K562 (cell line): ENCODE measurements around the gene ANKS4B. TPM values are rescaled to one million over a fixed set of nuclear protein-coding genes. Genes with fewer than 3 reads are reported as not detected.
A peak's percentile ranks its signal among the peaks of the same experiment; 100 is the strongest.

Experiments used
- BACH1 ChIP-seq: fragments of 200-800 bp; sonication (Bioruptor generic); IDR thresholded peaks from 2 replicates; pipeline ENCODE4 v1.6.1; 2016; ENCODE audit warnings: missing genetic modification characterization, missing compliant biosample characterization
- C11orf30 ChIP-seq: fragments of 450-650 bp; IDR thresholded peaks from 2 replicates; pipeline ENCODE4 v1.6.1; 2016; ENCODE audit warnings: low read depth, mild to moderate bottlenecking
- CBX8 ChIP-seq: fragments of 200-600 bp; sonication (generic); IDR thresholded peaks from 2 replicates; pipeline ENCODE4 v1.6.1; 2012; ENCODE audit warnings: borderline replicate concordance, mixed run types, low read depth, mild to moderate bottlenecking, moderate library complexity, mixed read lengths, low read length, control low read depth, inconsistent platforms; ENCODE audit not compliant: poor library complexity, severe bottlenecking; ENCODE audit errors: extremely low read depth
- EP300 ChIP-seq: IDR thresholded peaks from 2 replicates; pipeline ENCODE4 v1.6.1; 2012; ENCODE audit warnings: low read length, improper control_type of control experiment
- ESRRA ChIP-seq: fragments of 450-650 bp; IDR thresholded peaks from 2 replicates; pipeline ENCODE4 v1.6.1; 2014; ENCODE audit warnings: low read depth, mild to moderate bottlenecking, moderate library complexity, borderline replicate concordance
- GABPB1 ChIP-seq: sonication (generic); formaldehyde crosslinking; IDR thresholded peaks from 2 replicates; pipeline ENCODE4 v1.8.0; 2022; ENCODE audit warnings: mild to moderate bottlenecking, missing genetic modification reagents
- HDGF ChIP-seq: fragments of 450-650 bp; IDR thresholded peaks from 2 replicates; pipeline ENCODE4 v1.6.1; 2016
- KLF16 ChIP-seq: IDR thresholded peaks from 2 replicates; pipeline ENCODE4 v1.6.1; 2016; ENCODE audit warnings: antibody characterized with exemption
- LCOR ChIP-seq: sonication (generic); formaldehyde crosslinking; IDR thresholded peaks from 2 replicates; pipeline ENCODE4 v1.8.0; 2022; ENCODE audit warnings: mild to moderate bottlenecking, missing genetic modification reagents
- MECOM ChIP-seq: fragments of 250-450 bp; sonication (Bioruptor Pico); IDR thresholded peaks from 2 replicates; pipeline ENCODE4 v1.8.0; 2022; ENCODE audit warnings: inconsistent platforms
- NRF1 ChIP-seq, 2 experiments: fragments of 450-650 bp; IDR thresholded peaks in 1 of 2; conservative IDR thresholded peaks in 1 of 2; 2 replicates each; pipeline ENCODE4 v1.6.1; 2014; ENCODE audit warnings: mild to moderate bottlenecking in 2 of 2
- SMAD2 ChIP-seq: fragments of 150-350 bp; IDR thresholded peaks from 2 replicates; pipeline ENCODE4 v1.6.1; 2014; ENCODE audit warnings: low read depth, mild to moderate bottlenecking, low read length
- SMAD4 ChIP-seq: fragments of 250-450 bp; sonication (Bioruptor Pico); conservative IDR thresholded peaks from 2 replicates; pipeline ENCODE4 v1.8.0; 2021; ENCODE audit warnings: inconsistent platforms, mild to moderate bottlenecking, moderate library complexity
- SNIP1 ChIP-seq: fragments of 450-650 bp; IDR thresholded peaks from 2 replicates; pipeline ENCODE4 v1.7.1; 2017; ENCODE audit warnings: low read depth, mild to moderate bottlenecking
- STAG1 ChIP-seq: sonication (generic); formaldehyde crosslinking; IDR thresholded peaks from 2 replicates; pipeline ENCODE4 v1.5.0; 2020; ENCODE audit warnings: missing genetic modification reagents, borderline replicate concordance
- ZNF121 ChIP-seq: sonication (generic); formaldehyde crosslinking; conservative IDR thresholded peaks from 2 replicates; pipeline ENCODE4 v1.8.0; 2022; ENCODE audit warnings: missing genetic modification reagents
- ZNF134 ChIP-seq: fragments of 250-450 bp; sonication (Bioruptor Pico); conservative IDR thresholded peaks from 2 replicates; pipeline ENCODE4 v1.4.0; 2020
- polyA plus RNA-seq, 8 experiments: library from polyadenylated mRNA; depleted of rRNA in 4 of 8; stranded (reverse) in 5 of 8; unstranded in 3 of 8; fragments of >200 nt; fragmentation: Nextera tagmentation in 2 of 8; fragmentation: Illumina TruSeq in 1 of 8; extraction: Ambion mirVana in 2 of 8; extraction: Trizol in 1 of 8; gene quantifications; 2 replicates each; pipeline versions ENCODE4 v1.2.1 to v1.2.3, GENCODE V29; 2011 to 2014; ENCODE audit warnings: inconsistent platforms in 1 of 8, missing spikeins in 1 of 8
- total RNA-seq, 7 experiments: library from RNA; depleted of rRNA in 6 of 7; stranded (reverse); fragments of >200 nt in 6 of 7; fragmentation: Illumina TruSeq in 2 of 7; extraction: Trizol in 2 of 7; gene quantifications; 2 replicates each; pipeline versions ENCODE4 v1.2.1 to v1.2.3, GENCODE V29; 2011 to 2021; ENCODE audit warnings: low replicate concordance in 1 of 7
- TF ChIP-seq, protein P1 (sequence below): fragments of 250-450 bp; sonication (Bioruptor Pico); IDR thresholded peaks from 2 replicates; pipeline ENCODE4 v1.6.1; 2021; ENCODE audit warnings: mild to moderate bottlenecking
- TF ChIP-seq, protein P2 (sequence below), 2 experiments: fragments of 250-450 bp in 1 of 2; fragments of 450-650 bp in 1 of 2; sonication (Bioruptor Pico) in 1 of 2; IDR thresholded peaks; 2 replicates each; pipeline versions ENCODE4 v1.6.1 to v1.8.0; 2016 to 2021; ENCODE audit warnings: mild to moderate bottlenecking in 2 of 2, moderate library complexity in 2 of 2, missing compliant biosample characterization in 1 of 2, missing genetic modification characterization in 1 of 2
- TF ChIP-seq, protein P3 (sequence below): fragments of 250-450 bp; sonication (Bioruptor Pico); IDR thresholded peaks from 2 replicates; pipeline ENCODE4 v1.4.0; 2020; ENCODE audit warnings: mild to moderate bottlenecking
- TF ChIP-seq, protein P4 (sequence below): sonication (generic); formaldehyde crosslinking; IDR thresholded peaks from 2 replicates; pipeline ENCODE4 v1.8.1; 2023; ENCODE audit warnings: mild to moderate bottlenecking, missing genetic modification reagents
- TF ChIP-seq, protein P5 (sequence below): fragments of 450-650 bp; conservative IDR thresholded peaks from 2 replicates; pipeline ENCODE4 v1.6.1; 2016; ENCODE audit warnings: missing genetic modification characterization, low read depth, mild to moderate bottlenecking, missing compliant biosample characterization, moderate library complexity

Gene ANKS4B
- total and polyA plus RNA-seq, 9 of the 15 experiments (the other 6 are each of a cell fraction or from before 2014, with no cell fraction given) = not detected

DNA sequence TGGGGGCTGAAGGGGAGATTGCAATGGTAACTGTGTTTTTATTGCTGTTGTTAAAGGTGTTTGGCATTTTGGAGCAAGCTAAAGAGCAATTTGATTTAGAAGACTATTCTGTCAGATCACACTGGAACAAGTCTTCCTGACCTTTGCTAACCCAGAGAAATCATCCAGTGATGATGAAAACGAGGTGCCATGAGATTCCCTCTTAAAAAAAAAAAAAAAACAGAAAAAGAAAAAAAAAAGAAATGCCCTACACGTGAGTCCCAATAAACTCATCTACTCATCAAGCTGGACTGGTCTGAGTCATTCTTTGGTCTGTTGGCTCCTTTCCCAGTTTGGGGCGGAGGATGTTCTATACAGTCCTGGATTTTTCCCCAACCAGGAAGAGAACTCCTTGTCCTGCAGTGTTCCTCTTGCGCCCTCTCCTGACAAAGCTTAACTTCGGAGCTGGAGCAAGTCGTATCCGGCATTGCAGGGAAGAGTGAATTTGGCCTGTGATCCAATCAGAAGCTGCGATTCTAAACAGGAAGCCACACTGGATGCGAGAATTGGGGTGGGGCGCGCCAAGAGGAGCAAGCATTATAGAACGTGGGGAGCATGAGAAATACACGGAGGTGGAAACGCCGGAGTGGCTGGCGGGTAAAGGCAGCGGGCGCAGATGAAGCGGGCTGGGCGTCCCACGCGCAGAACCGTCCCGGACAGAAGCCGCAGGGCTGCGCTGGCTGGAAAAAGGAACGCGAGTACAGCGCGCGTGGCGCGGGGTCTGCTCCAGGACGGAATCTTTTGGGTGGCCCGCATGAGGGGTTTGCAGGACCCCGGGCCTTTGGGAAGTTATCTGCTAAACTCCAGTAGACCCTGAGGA is 67.0 kb downstream of the ANKS4B start (continued):
- TF ChIP-seq MECOM (CRISPR knock-in tag) (no peak; the same call in 1 of the 2 replicates), CBX8 (no peak), BACH1 (tag) (peak; percentile 59; the same call in 1 of the 2 replicates), GABPB1 (CRISPR knock-in tag) (0 out of 2 replicates have a peak, but pooled peaks have one; percentile 67), NRF1 (conservative IDR thresholded peaks at IDR 0.05 in 1 of 2, IDR thresholded peaks at IDR 0.05 in 1 of 2) (peak; percentile 57 to 61; a peak in 2 of 4 replicates), SMAD4 (no peak), ESRRA (no peak), KLF16 (peak; percentile 51; the same call in 1 of the 2 replicates), C11orf30 (peak; percentile 69), ZNF134 (CRISPR knock-in tag) (no peak), EP300 (peak; percentile 63), SMAD2 (no peak), SNIP1 (no peak), LCOR (peak; percentile 95), ZNF121 (CRISPR knock-in tag) (no peak), HDGF (0 out of 2 replicates have a peak, but pooled peaks have one; percentile 65), STAG1 (peak; percentile 82; the same call in 1 of the 2 replicates)
- TF ChIP-seq, protein P1, sequence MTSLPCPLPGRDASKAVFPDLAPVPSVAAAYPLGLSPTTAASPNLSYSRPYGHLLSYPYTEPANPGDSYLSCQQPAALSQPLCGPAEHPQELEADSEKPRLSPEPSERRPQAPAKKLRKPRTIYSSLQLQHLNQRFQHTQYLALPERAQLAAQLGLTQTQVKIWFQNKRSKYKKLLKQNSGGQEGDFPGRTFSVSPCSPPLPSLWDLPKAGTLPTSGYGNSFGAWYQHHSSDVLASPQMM (CRISPR knock-in tag) = no peak
- TF ChIP-seq, protein P2, sequence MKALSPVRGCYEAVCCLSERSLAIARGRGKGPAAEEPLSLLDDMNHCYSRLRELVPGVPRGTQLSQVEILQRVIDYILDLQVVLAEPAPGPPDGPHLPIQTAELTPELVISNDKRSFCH (CRISPR knock-in tag; IDR thresholded peaks at IDR 0.05) = no peak
- TF ChIP-seq, protein P2 (tag; IDR thresholded peaks at IDR 0.05) = no peak
- TF ChIP-seq, protein P3, sequence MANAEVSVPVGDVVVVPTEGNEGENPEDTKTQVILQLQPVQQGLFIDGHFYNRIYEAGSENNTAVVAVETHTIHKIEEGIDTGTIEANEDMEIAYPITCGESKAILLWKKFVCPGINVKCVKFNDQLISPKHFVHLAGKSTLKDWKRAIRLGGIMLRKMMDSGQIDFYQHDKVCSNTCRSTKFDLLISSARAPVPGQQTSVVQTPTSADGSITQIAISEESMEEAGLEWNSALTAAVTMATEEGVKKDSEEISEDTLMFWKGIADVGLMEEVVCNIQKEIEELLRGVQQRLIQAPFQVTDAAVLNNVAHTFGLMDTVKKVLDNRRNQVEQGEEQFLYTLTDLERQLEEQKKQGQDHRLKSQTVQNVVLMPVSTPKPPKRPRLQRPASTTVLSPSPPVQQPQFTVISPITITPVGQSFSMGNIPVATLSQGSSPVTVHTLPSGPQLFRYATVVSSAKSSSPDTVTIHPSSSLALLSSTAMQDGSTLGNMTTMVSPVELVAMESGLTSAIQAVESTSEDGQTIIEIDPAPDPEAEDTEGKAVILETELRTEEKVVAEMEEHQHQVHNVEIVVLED (CRISPR knock-in tag) = no peak
- TF ChIP-seq, protein P4, sequence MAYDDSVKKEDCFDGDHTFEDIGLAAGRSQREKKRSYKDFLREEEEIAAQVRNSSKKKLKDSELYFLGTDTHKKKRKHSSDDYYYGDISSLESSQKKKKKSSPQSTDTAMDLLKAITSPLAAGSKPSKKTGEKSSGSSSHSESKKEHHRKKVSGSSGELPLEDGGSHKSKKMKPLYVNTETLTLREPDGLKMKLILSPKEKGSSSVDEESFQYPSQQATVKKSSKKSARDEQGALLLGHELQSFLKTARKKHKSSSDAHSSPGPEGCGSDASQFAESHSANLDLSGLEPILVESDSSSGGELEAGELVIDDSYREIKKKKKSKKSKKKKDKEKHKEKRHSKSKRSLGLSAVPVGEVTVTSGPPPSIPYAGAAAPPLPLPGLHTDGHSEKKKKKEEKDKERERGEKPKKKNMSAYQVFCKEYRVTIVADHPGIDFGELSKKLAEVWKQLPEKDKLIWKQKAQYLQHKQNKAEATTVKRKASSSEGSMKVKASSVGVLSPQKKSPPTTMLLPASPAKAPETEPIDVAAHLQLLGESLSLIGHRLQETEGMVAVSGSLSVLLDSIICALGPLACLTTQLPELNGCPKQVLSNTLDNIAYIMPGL (CRISPR knock-in tag) = no peak
- TF ChIP-seq, protein P5, sequence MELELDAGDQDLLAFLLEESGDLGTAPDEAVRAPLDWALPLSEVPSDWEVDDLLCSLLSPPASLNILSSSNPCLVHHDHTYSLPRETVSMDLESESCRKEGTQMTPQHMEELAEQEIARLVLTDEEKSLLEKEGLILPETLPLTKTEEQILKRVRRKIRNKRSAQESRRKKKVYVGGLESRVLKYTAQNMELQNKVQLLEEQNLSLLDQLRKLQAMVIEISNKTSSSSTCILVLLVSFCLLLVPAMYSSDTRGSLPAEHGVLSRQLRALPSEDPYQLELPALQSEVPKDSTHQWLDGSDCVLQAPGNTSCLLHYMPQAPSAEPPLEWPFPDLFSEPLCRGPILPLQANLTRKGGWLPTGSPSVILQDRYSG (tag) = no peak
